Measurements from ENCODE around the gene CLTCL1.

- TF ChIP-seq POLR2A (IDR thresholded peaks at IDR 0.05) (no peak), CTCF (IDR thresholded peaks at IDR 0.05) (no peak), POLR2AphosphoS5 (IDR thresholded peaks at IDR 0.05) (no peak)
Observed at GRCh38 chr22:19187716-19188563, 103.6 kb downstream of the CLTCL1 start.
